GM21515 (cell line): Measurements from ENCODE around the gene FYTTD1.

Experiments used
- ATAC-seq: cut with Tn5 transposase; IDR thresholded peaks from one replicate; pipeline ENCODE4 v1.9.1; 2021; ENCODE audit not compliant: unreplicated experiment

FYTTD1 gene

GRCh38 chr3:197791892-197792647 lies 42.4 kb downstream of the FYTTD1 start:
- ATAC-seq, result peak; percentile 13

GRCh38 chr3:197793247-197793646 lies 43.6 kb downstream of the FYTTD1 start:
- ATAC-seq, result no peak

GRCh38 chr3:197794115-197794514 lies 44.4 kb downstream of the FYTTD1 start:
- ATAC-seq, result no peak

GRCh38 chr3:197795200-197795599 lies 45.5 kb downstream of the FYTTD1 start:
- no peak for ATAC-seq

GRCh38 chr3:197796087-197796486 lies 46.4 kb downstream of the FYTTD1 start:
- no peak for ATAC-seq

GRCh38 chr3:197798863-197799262 lies 49.2 kb downstream of the FYTTD1 start:
- ATAC-seq, result peak; percentile 43

GRCh38 chr3:197800379-197800778 lies 50.7 kb downstream of the FYTTD1 start:
- no peak for ATAC-seq

- ATAC-seq, result no peak
Measured at GRCh38 chr3:197801891-197802778, 52.5 kb downstream of the FYTTD1 start.

GRCh38 chr3:197802779-197803459 lies 53.2 kb downstream of the FYTTD1 start:
- ATAC-seq, result no peak

- ATAC-seq, result no peak
Measured at GRCh38 chr3:197804511-197804910, 54.8 kb downstream of the FYTTD1 start.

GRCh38 chr3:197807969-197808587 lies 58.4 kb downstream of the FYTTD1 start:
- no peak for ATAC-seq

- no peak for ATAC-seq
Measured at GRCh38 chr3:197809356-197810020, 59.8 kb downstream of the FYTTD1 start.

- ATAC-seq, result no peak
Measured at GRCh38 chr3:197810901-197811300, 61.2 kb downstream of the FYTTD1 start.

GRCh38 chr3:197811343-197811742 lies 61.7 kb downstream of the FYTTD1 start:
- no peak for ATAC-seq

GRCh38 chr3:197814372-197814771 lies 64.7 kb downstream of the FYTTD1 start:
- ATAC-seq, result no peak

- ATAC-seq, result no peak
Measured at GRCh38 chr3:197820550-197821335, 71.1 kb downstream of the FYTTD1 start.

GRCh38 chr3:197829397-197830045 lies 79.8 kb downstream of the FYTTD1 start:
- no peak for ATAC-seq

- no peak for ATAC-seq
Measured at GRCh38 chr3:197830308-197830966, 80.8 kb downstream of the FYTTD1 start.

GRCh38 chr3:197830967-197831313 lies 81.3 kb downstream of the FYTTD1 start:
- ATAC-seq, result no peak
